ENCODE data around the gene IFNK. TPM values are rescaled to one million over a fixed set of nuclear protein-coding genes. Genes with fewer than 3 reads are reported as not detected.

IFNK gene
- polyA plus RNA-seq, 1 experiment: not detected

GRCh38 chr9:27540502-27540901, 16.4 kb downstream of the IFNK start:
- DNase-seq (ENCODE audit: low read depth, low spot score): no peak
- no peaks in the 10 kb centered on the region for H3K9me3 ChIP-seq (ENCODE audit: control insufficient read depth, insufficient read depth, low read length)
- CTCF ChIA-PET: interaction anchor here (12.8 kb wide), 1 partner anchor 208 kb away, joined by 211 read pairs; no protein-coding TSS in a partner anchor
- POLR2A ChIA-PET: interaction anchor here (0.6 kb wide), 1 partner anchor 8 kb away, joined by 4 read pairs; no protein-coding TSS in a partner anchor
- H3K27ac ChIP-seq (ENCODE audit: low read depth, low read length): peak overlapping the region; percentile 80
- no peaks in the 10 kb centered on the region for H3K27me3 ChIP-seq (ENCODE audit: control insufficient read depth, insufficient read depth, low read length)
- no peak for TF ChIP-seq CTCF (IDR thresholded peaks at IDR 0.05; ENCODE audit: low read depth, low read length)
- no peak overlapping the region for H3K4me3 ChIP-seq (ENCODE audit: low read depth, low read length)

GRCh38 chr9:27541740-27542139, 17.6 kb downstream of the IFNK start:
- TF ChIP-seq CTCF (IDR thresholded peaks at IDR 0.05; ENCODE audit: low read depth, low read length): no peak

GRCh38 chr9:27542508-27542907, 18.4 kb downstream of the IFNK start:
- H3K27ac ChIP-seq (ENCODE audit: low read depth, low read length): no peak overlapping the region
- no peak for TF ChIP-seq CTCF (IDR thresholded peaks at IDR 0.05; ENCODE audit: low read depth, low read length)
- ChIA-PET CTCF (interaction anchor here (0.8 to 12.8 kb wide), 3 partner anchors 13 to 210 kb away, joined by 3 to 211 read pairs (median 9); partner anchors contain the start of gene MOB3B), POLR2A (no interaction called here)
- no peak overlapping the region for H3K4me3 ChIP-seq (ENCODE audit: low read depth, low read length)
- no peaks in the 10 kb centered on the region for H3K27me3 ChIP-seq (ENCODE audit: control insufficient read depth, insufficient read depth, low read length)
- DNase-seq (ENCODE audit: low read depth, low spot score): no peak
- no peaks in the 10 kb centered on the region for H3K9me3 ChIP-seq (ENCODE audit: control insufficient read depth, insufficient read depth, low read length)

More at GRCh38 chr9:27541740-27542139, 17.6 kb downstream of the IFNK start:
- no peaks in the 10 kb centered on the region for H3K9me3 ChIP-seq (ENCODE audit: control insufficient read depth, insufficient read depth, low read length)
- H3K27ac ChIP-seq (ENCODE audit: low read depth, low read length): no peak overlapping the region
- no peaks in the 10 kb centered on the region for H3K27me3 ChIP-seq (ENCODE audit: control insufficient read depth, insufficient read depth, low read length)
- ChIA-PET CTCF (interaction anchor here (1.3 to 12.8 kb wide), 2 partner anchors 12 to 209 kb away, joined by 9 to 211 read pairs; partner anchors contain the start of gene MOB3B), POLR2A (no interaction called here)
- no peak overlapping the region for H3K4me3 ChIP-seq (ENCODE audit: low read depth, low read length)
- no peak for DNase-seq (ENCODE audit: low read depth, low spot score)

- CTCF ChIA-PET: interaction anchor here (0.5 to 12.8 kb wide), 9 partner anchors 10 to 213 kb away, joined by 3 to 211 read pairs (median 4); partner anchors contain the start of genes IFNK and MOB3B
- TF ChIP-seq CTCF (IDR thresholded peaks at IDR 0.05; ENCODE audit: low read depth, low read length): no peak
- DNase-seq (ENCODE audit: low read depth, low spot score): no peak
- Histone ChIP-seq H3K27me3 (ENCODE audit: control insufficient read depth, insufficient read depth, low read length) (no peaks in the 10 kb centered on the region), H3K9me3 (ENCODE audit: control insufficient read depth, insufficient read depth, low read length) (no peaks in the 10 kb centered on the region), H3K27ac (ENCODE audit: low read depth, low read length) (no peak overlapping the region), H3K4me3 (ENCODE audit: low read depth, low read length) (no peak overlapping the region)
- POLR2A ChIA-PET: no interaction called here
Measured at GRCh38 chr9:27545471-27545870, 21.4 kb downstream of the IFNK start.

- ChIA-PET CTCF (interaction anchor here (0.6 to 12.8 kb wide), 21 partner anchors 9 to 805 kb away, joined by 3 to 211 read pairs (median 5); partner anchors contain the start of genes CAAP1 and MOB3B), POLR2A (interaction anchor here (0.6 kb wide), 1 partner anchor 8 kb away, joined by 4 read pairs; no protein-coding TSS in a partner anchor)
- Histone ChIP-seq H3K27me3 (ENCODE audit: control insufficient read depth, insufficient read depth, low read length) (no peaks in the 10 kb centered on the region), H3K9me3 (ENCODE audit: control insufficient read depth, insufficient read depth, low read length) (no peaks in the 10 kb centered on the region), H3K27ac (ENCODE audit: low read depth, low read length) (no peak overlapping the region), H3K4me3 (ENCODE audit: low read depth, low read length) (no peak overlapping the region)
- peak; percentile 57 for TF ChIP-seq CTCF (IDR thresholded peaks at IDR 0.05; ENCODE audit: low read depth, low read length)
- no peak for DNase-seq (ENCODE audit: low read depth, low spot score)
Measured at GRCh38 chr9:27548055-27548741, 24.1 kb downstream of the IFNK start.

All from AG04450 (cell line).